Adrenal gland (tissue), 5 donors: Measurements from ENCODE around the gene KBTBD4.

Experiments used
- POLR2A ChIP-seq, 2 donors: fragments of 450-650 bp; IDR thresholded peaks; one replicate each; pipeline ENCODE4 v1.6.1; 2017; ENCODE audit warnings: antibody characterized with exemption in 2 of 2, mild to moderate bottlenecking in 2 of 2, moderate library complexity in 1 of 2
- TF ChIP-seq, protein P1 (sequence below), 6 experiments: fragments of 450-650 bp in 4 of 6; fragments of 200-600 bp in 2 of 6; sonication (generic) in 1 of 6; IDR thresholded peaks; 1 replicate in 5 of 6; 2 replicates in 1 of 6; pipeline versions ENCODE4 v1.5.1 to v1.8.0; 2016 to 2021; ENCODE audit warnings: antibody characterized with exemption in 6 of 6, mild to moderate bottlenecking in 2 of 6, moderate library complexity in 1 of 6
- donor health status: DM: no; HTN: no; CAD: no.

DNA sequence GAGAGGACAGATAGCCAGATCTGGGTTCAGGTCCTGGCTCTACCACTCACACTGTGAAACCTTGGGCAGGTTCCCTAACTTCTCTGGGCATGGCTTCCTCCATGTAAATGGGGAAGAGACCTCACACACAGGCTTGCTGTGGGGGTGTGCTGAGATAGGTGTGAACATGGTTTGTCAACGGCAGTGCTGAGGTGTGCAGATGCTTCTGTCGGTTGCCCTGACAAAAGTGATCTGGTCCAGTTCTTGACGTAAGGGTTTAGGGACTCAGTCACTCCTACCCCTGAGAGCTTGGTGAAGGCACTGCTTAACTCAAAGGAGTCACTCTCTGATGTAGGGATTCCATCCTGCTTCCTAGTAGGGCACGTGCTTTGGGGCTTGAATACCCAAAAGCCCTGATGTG, 13.5 kb upstream of the KBTBD4 start:
- TF ChIP-seq, protein P1, sequence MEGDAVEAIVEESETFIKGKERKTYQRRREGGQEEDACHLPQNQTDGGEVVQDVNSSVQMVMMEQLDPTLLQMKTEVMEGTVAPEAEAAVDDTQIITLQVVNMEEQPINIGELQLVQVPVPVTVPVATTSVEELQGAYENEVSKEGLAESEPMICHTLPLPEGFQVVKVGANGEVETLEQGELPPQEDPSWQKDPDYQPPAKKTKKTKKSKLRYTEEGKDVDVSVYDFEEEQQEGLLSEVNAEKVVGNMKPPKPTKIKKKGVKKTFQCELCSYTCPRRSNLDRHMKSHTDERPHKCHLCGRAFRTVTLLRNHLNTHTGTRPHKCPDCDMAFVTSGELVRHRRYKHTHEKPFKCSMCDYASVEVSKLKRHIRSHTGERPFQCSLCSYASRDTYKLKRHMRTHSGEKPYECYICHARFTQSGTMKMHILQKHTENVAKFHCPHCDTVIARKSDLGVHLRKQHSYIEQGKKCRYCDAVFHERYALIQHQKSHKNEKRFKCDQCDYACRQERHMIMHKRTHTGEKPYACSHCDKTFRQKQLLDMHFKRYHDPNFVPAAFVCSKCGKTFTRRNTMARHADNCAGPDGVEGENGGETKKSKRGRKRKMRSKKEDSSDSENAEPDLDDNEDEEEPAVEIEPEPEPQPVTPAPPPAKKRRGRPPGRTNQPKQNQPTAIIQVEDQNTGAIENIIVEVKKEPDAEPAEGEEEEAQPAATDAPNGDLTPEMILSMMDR (IDR thresholded peaks at IDR 0.05): no peak
- TF ChIP-seq POLR2A (IDR thresholded peaks at IDR 0.05): no peak
